Germinal center (tissue), 1 donor: ENCODE measurements around the gene BLOC1S3.

Source experiments
- DNase-seq: peaks from one replicate; pipeline ENCODE4 v3.0.0; 2012; ENCODE audit warnings: mixed read lengths, low spot score

Gene BLOC1S3

GRCh38 chr19:45161738-45162607 lies 16.6 kb upstream of the BLOC1S3 start:
- DNase-seq: no peak

DNA sequence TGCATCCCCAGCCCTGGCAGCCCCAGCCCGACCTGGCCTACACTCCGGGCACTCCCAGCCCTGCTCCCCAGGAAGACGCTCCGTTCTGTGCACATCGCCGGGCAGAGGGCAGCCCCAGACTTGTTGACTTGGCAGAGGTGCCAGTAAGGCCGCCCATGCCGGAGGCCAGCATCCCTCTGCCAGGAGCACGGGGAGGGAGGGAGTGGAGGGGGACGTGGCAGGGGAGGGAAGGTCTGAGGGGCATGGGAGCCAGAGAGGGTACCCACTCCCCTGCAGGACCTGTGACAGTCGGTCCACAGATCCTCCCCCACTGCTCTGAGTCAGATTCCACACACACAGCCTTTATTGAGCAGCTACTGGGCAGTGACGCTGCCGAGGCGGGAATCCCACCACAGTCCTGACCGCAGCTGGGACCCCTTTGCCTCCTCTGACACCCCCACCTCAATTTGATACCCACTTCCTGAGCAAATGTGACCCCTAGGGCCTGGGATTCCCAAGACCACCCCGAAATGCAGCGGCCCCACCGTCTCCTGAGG lies 15.9 kb upstream of the BLOC1S3 start:
- no peak for DNase-seq

DNA sequence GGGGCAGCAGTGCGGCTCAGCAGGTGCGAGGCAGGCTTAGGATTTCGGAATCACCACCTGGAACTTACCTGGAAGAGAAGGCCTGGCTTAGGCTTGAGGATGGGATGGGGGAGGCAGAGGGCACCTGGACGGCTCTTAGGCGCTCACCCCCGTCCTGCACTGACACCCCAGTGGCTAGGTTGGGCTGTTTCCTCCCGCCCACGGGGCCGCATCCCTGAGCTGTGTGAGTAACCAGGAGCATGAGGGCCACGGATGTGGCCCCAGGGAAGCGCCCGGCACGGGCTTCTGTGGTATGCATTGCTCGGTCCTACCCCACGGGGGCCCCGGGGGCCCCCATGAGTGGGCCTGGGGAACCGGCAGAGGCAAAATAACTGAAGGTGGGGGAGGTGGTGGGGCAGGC lies 15.4 kb upstream of the BLOC1S3 start:
- no peak for DNase-seq

GRCh38 chr19:45163751-45164460 lies 14.7 kb upstream of the BLOC1S3 start:
- DNase-seq: no peak

- peak; percentile 28 for DNase-seq
Measured at GRCh38 chr19:45164577-45165335, 13.8 kb upstream of the BLOC1S3 start.

- DNase-seq: no peak
Measured at GRCh38 chr19:45166723-45167252, 11.8 kb upstream of the BLOC1S3 start.

DNA sequence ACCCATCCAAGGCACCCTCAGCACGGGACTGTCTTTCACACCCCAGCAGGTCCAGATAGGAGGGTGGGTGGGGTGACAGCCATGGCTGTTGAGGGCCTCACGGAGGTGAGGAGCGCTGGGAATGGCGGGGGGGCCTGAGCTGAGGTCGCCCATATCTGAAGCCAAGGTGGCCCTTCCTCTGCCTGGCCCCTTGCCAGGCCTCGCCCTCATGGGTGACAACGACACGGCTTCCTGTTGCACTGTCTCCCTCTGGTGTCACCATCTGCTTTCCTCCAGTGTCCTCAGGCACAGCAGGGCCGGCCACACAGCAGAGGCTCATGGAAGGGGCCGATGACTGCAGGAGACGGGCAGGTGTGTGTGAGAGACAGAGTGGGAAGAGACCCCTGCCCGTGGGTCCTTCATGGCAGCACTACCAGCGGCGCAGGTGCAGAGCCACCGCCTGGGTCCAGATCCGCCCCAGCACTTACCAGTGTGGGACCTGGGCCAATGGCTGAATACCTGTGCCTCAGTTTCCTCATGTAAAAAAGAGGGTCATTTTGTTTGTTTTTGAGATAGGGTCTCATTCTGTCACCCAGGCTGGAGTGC lies 9.7 kb upstream of the BLOC1S3 start:
- no peak for DNase-seq

DNA sequence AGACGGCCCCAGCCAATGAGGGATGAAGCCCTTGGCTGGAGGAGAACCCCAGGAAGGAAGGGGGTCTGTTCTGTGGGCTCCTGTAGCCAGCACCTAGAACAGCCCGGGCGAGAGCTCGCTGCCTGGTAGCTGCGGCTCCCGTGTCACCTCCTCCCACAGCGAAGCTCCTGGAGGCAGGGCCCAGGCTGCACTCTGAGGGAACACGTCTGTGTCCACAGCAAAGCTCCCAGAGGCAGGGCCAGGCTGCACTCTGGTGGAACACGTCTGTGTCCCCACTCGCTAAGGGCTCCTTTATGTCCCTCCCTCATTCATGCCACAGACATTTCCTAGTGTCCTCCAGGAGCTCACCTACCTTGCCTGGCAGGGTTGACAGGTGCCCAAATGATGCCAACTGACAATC lies 9.0 kb upstream of the BLOC1S3 start:
- DNase-seq: no peak

DNA sequence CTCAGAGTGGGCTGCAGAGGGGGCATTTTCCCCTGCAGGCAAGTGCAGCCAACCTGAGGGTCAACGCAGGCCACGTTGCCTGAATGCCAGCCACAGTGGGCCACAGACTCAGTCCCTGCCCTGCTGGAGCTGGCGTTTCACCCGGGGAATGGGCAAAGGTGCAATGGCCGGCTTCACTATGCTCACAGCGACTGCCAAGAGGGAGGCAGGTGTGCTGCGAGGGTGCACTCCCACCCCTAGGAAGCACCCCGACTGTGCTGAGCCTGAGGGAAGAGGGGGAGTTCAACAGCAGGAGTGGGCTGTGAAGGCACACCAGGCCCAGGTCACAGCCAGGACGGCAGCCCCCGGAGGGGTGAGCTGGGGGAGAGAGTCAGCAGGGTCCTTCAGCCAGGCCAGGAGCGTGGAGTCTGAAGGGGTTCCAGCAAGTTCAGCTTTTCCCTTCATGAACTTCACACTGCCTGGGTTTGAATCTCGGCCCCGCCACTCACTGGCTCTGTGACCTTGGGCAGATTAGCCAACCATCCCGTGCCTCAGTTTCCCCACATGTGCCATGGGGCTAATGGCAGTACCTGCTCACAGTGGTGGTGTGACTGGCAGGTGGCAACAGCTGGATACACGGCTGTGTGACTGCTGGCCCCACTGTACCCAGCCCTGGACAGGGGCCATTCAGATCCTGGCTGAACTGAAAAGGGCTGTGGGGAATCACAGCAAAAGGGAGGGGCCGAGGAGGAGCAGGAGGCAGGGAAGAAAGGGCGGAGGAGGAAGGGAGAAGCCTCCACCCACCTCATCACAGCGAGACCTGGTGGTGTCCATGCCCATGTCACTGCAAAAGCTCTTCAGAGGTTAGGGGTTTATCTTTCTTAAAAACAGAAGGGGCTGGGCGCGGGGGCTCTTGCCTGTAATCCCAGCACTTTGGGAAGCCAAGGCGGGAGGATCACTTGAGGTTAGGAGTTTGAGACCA lies 8.2 kb upstream of the BLOC1S3 start:
- no peak for DNase-seq

- no peak for DNase-seq
Measured at GRCh38 chr19:45171211-45171623, 7.4 kb upstream of the BLOC1S3 start.

DNA sequence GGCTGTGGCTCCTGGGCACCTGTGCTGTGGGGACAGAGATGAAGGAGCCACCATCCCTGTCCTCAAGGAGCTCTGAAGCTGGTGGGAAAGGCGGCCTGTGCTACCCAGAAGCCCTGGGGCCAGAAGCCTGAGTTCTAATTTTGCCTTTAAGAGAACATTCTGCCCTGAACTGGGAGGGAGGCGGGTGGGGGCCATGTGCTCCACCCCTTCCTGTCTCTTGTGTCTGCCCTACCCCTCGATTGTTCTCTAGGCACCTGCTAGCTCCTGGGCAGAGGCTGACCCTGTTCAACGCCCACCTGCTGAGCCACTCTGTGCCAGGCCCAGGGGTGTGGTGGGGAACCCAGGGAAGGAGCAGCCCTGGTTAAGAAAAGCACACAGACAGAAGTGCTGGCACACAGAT lies 6.4 kb upstream of the BLOC1S3 start:
- DNase-seq: no peak

- no peak for DNase-seq
Measured at GRCh38 chr19:45172611-45173208, 5.9 kb upstream of the BLOC1S3 start.

DNA sequence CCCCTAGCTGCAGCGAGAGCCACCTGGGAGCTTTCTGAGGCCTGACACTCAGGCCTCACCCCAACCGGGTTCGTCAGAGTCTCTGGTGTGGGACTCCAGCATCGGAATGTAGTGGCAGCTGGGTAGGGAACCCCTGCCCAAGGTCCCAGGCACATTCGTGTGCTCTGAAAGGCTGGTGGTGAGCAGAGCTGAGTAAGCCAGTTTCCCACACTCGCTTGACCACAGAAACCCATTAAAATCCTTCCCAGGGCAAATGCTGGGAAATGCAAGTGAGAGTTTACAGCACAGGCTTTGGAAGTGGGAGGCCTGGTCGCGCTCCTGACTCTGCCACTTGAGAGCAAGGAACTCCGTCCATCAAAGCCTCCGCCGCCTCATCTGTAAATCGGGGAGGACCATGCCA lies 4.8 kb upstream of the BLOC1S3 start:
- no peak for DNase-seq

DNA sequence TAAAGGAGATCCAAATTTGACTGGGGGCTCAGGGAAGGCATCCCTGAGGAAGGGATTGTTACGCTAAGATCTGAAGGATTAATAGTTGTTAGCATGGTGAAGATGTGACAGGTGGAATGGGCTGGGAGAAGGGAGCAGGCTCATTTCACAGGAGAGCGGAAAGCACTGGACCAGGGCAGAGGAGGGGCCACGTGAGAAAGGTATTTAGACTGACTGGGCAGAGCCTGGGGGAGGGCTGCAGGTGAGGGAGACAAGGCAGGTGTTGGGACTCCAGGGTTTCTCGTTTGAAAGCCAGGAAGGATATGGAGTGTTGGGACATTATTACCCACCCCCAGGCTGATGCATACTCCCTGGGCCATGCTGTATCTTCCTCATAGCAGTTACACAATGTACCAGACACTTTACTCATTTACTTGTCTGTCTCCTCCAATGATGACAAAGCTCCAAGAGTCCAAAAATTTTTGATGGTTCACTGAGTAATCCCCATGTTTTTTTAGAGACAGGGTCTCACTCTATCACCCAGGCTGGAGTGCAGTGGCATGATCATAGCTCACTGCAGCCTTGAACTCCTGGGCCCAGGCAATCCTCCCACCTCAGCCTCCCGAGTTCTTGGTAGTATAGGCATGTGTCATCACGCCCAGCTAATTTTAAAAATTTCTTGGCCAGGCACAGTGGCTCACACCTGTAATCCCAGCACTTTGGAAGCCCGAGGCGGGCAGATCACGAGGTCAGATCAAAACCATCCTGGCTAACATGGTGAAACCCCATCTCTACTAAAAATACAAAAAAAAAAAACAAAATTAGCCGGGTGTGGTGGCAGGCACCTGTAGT lies 2.9 kb upstream of the BLOC1S3 start:
- no peak for DNase-seq

- DNase-seq: no peak
Measured at GRCh38 chr19:45177817-45178261, 745 bp upstream of the BLOC1S3 start, which contains the start of gene TRAPPC6A. Gene TRAPPC6A, minus strand, starts transcription at chr19:45178237. Its CDS starts 19 bp downstream, at chr19:45178218.

- peak; percentile 28 for DNase-seq
Measured at GRCh38 chr19:45179072-45179891, 698 bp downstream of the BLOC1S3 start.

DNA sequence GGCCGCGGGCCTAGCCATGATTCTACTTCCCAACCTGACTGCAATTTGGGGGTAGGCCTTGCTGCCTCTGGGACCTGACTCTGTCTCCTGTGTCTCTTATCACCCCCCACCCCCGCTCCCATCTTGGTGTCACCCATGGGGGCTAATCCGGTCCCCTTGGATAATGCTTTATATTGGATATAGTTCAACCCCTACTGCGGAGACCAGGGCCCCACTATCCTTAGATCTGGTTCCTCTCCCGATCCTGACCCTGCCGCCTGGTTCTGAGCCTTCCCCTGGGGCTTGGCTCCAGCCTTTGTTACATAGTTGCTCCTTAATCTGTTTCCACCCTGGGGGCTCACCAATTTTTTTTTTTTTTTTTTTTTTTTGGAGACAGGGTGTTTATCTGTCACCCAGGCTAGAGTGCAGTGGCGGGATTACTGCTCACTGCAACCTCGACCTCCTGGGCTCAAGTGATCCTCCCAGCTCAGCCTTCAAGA lies 1.3 kb downstream of the BLOC1S3 start:
- no peak for DNase-seq

DNA sequence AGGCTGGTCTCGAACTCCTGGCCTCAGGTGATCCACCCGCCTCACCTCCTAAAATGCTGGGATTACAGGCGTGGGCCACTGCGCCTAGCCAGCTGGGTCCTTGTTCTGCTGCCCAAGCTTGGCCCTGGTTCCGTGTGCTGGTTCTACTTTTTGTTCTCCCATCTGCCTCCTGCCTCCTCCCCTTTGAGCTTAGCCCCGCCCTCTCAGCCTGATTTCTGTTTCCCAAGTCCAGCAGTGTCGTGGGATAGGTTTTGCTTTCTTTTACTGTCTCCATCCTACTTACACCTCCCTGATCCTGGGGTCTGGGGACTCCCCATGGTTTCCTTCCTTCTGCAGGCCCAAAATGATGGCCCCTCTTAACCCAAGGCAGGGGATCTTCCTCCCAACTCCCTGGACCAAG lies 2.4 kb downstream of the BLOC1S3 start:
- no peak for DNase-seq
